K562 (cell line): ENCODE results near the gene MYO18B. TPM values are rescaled to one million over a fixed set of nuclear protein-coding genes. Genes with fewer than 3 reads are reported as not detected.

Source experiments
- ATF3 ChIP-seq, 2 experiments: fragments of 450-650 bp in 1 of 2; sonication (generic) in 1 of 2; formaldehyde crosslinking in 1 of 2; IDR thresholded peaks in 1 of 2; conservative IDR thresholded peaks in 1 of 2; 2 replicates each; pipeline versions ENCODE4 v1.6.1 to v1.8.1; 2016 to 2023; ENCODE audit warnings: mild to moderate bottlenecking in 2 of 2, moderate library complexity in 2 of 2, inconsistent platforms in 1 of 2, missing genetic modification reagents in 1 of 2
- CBX3 ChIP-seq, 2 experiments: IDR thresholded peaks; 1 replicate in 1 of 2; 2 replicates in 1 of 2; pipeline ENCODE4 v1.6.1; 2012; ENCODE audit warnings: inconsistent platforms in 2 of 2, low read length in 2 of 2, borderline replicate concordance in 1 of 2, control low read depth in 1 of 2
- CHD4 ChIP-seq: fragments of 200-600 bp; sonication (generic); IDR thresholded peaks from 3 replicates; pipeline ENCODE4 v1.6.1; 2012; ENCODE audit warnings: low read depth, mild to moderate bottlenecking, mixed read lengths, low read length, inconsistent platforms; ENCODE audit not compliant: insufficient read depth, insufficient replicate concordance, poor library complexity, severe bottlenecking
- EP400 ChIP-seq: fragments of 450-650 bp; IDR thresholded peaks from 2 replicates; pipeline ENCODE4 v1.6.1; 2017; ENCODE audit warnings: antibody characterized with exemption, mild to moderate bottlenecking, moderate library complexity
- ESRRB ChIP-seq: fragments of 250-450 bp; sonication (Bioruptor Pico); IDR thresholded peaks from 2 replicates; pipeline ENCODE4 v1.5.0; 2020; ENCODE audit warnings: mild to moderate bottlenecking, moderate library complexity, borderline replicate concordance
- HCFC1 ChIP-seq: IDR thresholded peaks from 2 replicates; pipeline ENCODE4 v1.6.1; 2012; ENCODE audit warnings: low read depth, low read length, improper control_type of control experiment
- HOXB6 ChIP-seq: fragments of 250-450 bp; sonication (Bioruptor Pico); IDR thresholded peaks from 2 replicates; pipeline ENCODE4 v1.5.1; 2022; ENCODE audit warnings: mild to moderate bottlenecking, borderline replicate concordance
- MAZ ChIP-seq, 2 experiments: fragments of 450-650 bp in 1 of 2; sonication (generic) in 1 of 2; formaldehyde crosslinking; IDR thresholded peaks in 1 of 2; conservative IDR thresholded peaks in 1 of 2; 2 replicates each; pipeline versions ENCODE4 v1.4.0 to v1.5.0; 2020; ENCODE audit warnings: mild to moderate bottlenecking in 1 of 2, missing genetic modification reagents in 1 of 2
- MXD1 ChIP-seq: fragments of 250-450 bp; sonication (Bioruptor Pico); IDR thresholded peaks from 2 replicates; pipeline ENCODE4 v1.8.0; 2021; ENCODE audit warnings: borderline replicate concordance, mild to moderate bottlenecking, moderate library complexity; ENCODE audit not compliant: poor library complexity, severe bottlenecking
- PREB ChIP-seq: sonication (generic); formaldehyde crosslinking; IDR thresholded peaks from 2 replicates; pipeline ENCODE4 v1.8.1; 2023; ENCODE audit warnings: mild to moderate bottlenecking, missing genetic modification reagents
- SOX6 ChIP-seq: fragments of 450-650 bp; IDR thresholded peaks from 2 replicates; pipeline ENCODE4 v1.6.1; 2014; ENCODE audit warnings: mild to moderate bottlenecking
- SRF ChIP-seq, 2 experiments: fragments of 250-450, 450-650 bp in 1 of 2; sonication (Bioruptor Pico) in 1 of 2; sonication (generic) in 1 of 2; formaldehyde crosslinking; IDR thresholded peaks; 2 replicates each; pipeline versions ENCODE4 v1.5.0 to v1.5.1; 2020 to 2022; ENCODE audit warnings: mild to moderate bottlenecking in 1 of 2, missing genetic modification reagents in 1 of 2
- ZHX1 ChIP-seq: fragments of 150-350 bp; conservative IDR thresholded peaks from 2 replicates; pipeline ENCODE4 v1.6.1; 2014; ENCODE audit warnings: low read length
- ZNF740 ChIP-seq, 3 experiments: fragments of 200-800 bp in 1 of 3; sonication (Bioruptor generic) in 1 of 3; sonication (generic) in 1 of 3; formaldehyde crosslinking in 1 of 3; IDR thresholded peaks; 2 replicates each; pipeline versions ENCODE4 v1.6.1 to v1.8.0; 2016 to 2022; ENCODE audit warnings: mild to moderate bottlenecking in 2 of 3, missing compliant biosample characterization in 2 of 3, missing genetic modification characterization in 2 of 3, missing genetic modification reagents in 1 of 3
- polyA plus RNA-seq, 8 experiments: library from polyadenylated mRNA; depleted of rRNA in 4 of 8; stranded (reverse) in 5 of 8; unstranded in 3 of 8; fragments of >200 nt; fragmentation: Nextera tagmentation in 2 of 8; fragmentation: Illumina TruSeq in 1 of 8; extraction: Ambion mirVana in 2 of 8; extraction: Trizol in 1 of 8; gene quantifications; 2 replicates each; pipeline versions ENCODE4 v1.2.1 to v1.2.3, GENCODE V29; 2011 to 2014; ENCODE audit warnings: inconsistent platforms in 1 of 8, missing spikeins in 1 of 8
- total RNA-seq, 7 experiments: library from RNA; depleted of rRNA in 6 of 7; stranded (reverse); fragments of >200 nt in 6 of 7; fragmentation: Illumina TruSeq in 2 of 7; extraction: Trizol in 2 of 7; gene quantifications; 2 replicates each; pipeline versions ENCODE4 v1.2.1 to v1.2.3, GENCODE V29; 2011 to 2021; ENCODE audit warnings: low replicate concordance in 1 of 7

MYO18B gene
- total and polyA plus RNA-seq, 9 of the 15 experiments (the other 6 are each of a cell fraction or from before 2014, with no cell fraction given), result 0.06 to 7.0 (median 4.3) TPM

- TF ChIP-seq CHD4 (no peak), HCFC1 (no peak), ESRRB (CRISPR knock-in tag) (no peak), EP400 (no peak), PREB (no peak), HOXB6 (CRISPR knock-in tag) (no peak), SRF (CRISPR knock-in tag; IDR thresholded peaks at IDR 0.05) (no peak), MXD1 (CRISPR knock-in tag) (no peak), ATF3 (IDR thresholded peaks at IDR 0.05) (no peak), ATF3 (CRISPR knock-in tag; conservative IDR thresholded peaks at IDR 0.05) (no peak), MAZ (CRISPR knock-in tag; conservative IDR thresholded peaks at IDR 0.05 in 1 of 2, IDR thresholded peaks at IDR 0.05 in 1 of 2) (no peak), SOX6 (no peak), ZHX1 (no peak), CBX3 (IDR thresholded peaks at IDR 0.05; ENCODE audit: borderline replicate concordance in 1 of 2, low read length in 2 of 2) (no peak), ZNF740 (CRISPR knock-in tag; IDR thresholded peaks at IDR 0.05) (no peak), ZNF740 (tag; IDR thresholded peaks at IDR 0.05) (no peak)
- TF ChIP-seq, all 486 proteins: peak for 0
Observed at GRCh38 chr22:25692397-25693267, 49.4 kb upstream of the MYO18B start (continued).
